CD14-positive monocyte (primary cell): Measurements from ENCODE around the gene CDKN2D. TPM values are rescaled to one million over a fixed set of nuclear protein-coding genes. Genes with fewer than 3 reads are reported as not detected.
A peak's percentile ranks its signal among the peaks of the same experiment; 100 is the strongest.

ENCODE experiments used
- DNase-seq, 3 donors: peaks; one replicate each; pipeline ENCODE4 v3.0.0-alpha.2; 2011 to 2022
- H2AFZ ChIP-seq: 2 replicates; pipeline ENCODE4 v1.6.0; 2012; ENCODE audit warnings: mild to moderate bottlenecking, low read depth, low read length, inconsistent platforms; ENCODE audit not compliant: insufficient read depth, poor library complexity, severe bottlenecking
- H3K27ac ChIP-seq, 2 donors: 1 replicate in 1 of 2; 2 replicates in 1 of 2; pipeline ENCODE4 v1.5.1; 2012 to 2013; ENCODE audit warnings: low read length in 2 of 2, control low read depth in 1 of 2, inconsistent platforms in 1 of 2, low read depth in 1 of 2, mild to moderate bottlenecking in 1 of 2
- H3K27me3 ChIP-seq, 2 donors: one replicate each; pipeline versions ENCODE4 v1.6.0 to v1.6.1; 2011 to 2013; ENCODE audit warnings: low read length in 2 of 2; ENCODE audit not compliant: control insufficient read depth in 2 of 2, insufficient read depth in 2 of 2
- H3K36me3 ChIP-seq, 2 donors: replicated peaks in 1 of 2; 1 replicate in 1 of 2; 2 replicates in 1 of 2; pipeline versions ENCODE4 v1.5.1 to v1.6.1; 2012 to 2013; ENCODE audit warnings: low read length in 2 of 2, control low read depth in 1 of 2, inconsistent platforms in 1 of 2, mild to moderate bottlenecking in 1 of 2; ENCODE audit not compliant: insufficient read depth in 2 of 2, control insufficient read depth in 1 of 2
- H3K4me1 ChIP-seq, 2 donors: 1 replicate in 1 of 2; 2 replicates in 1 of 2; pipeline versions ENCODE4 v1.5.1 to v1.6.1; 2012 to 2013; ENCODE audit warnings: low read length in 2 of 2, control low read depth in 1 of 2, inconsistent platforms in 1 of 2, mild to moderate bottlenecking in 1 of 2, moderate library complexity in 1 of 2; ENCODE audit not compliant: insufficient read depth in 2 of 2, control insufficient read depth in 1 of 2
- H3K4me2 ChIP-seq: replicated peaks from 2 replicates; pipeline ENCODE3; 2012; ENCODE audit warnings: low read length, moderate library complexity, mild to moderate bottlenecking; ENCODE audit not compliant: poor library complexity, severe bottlenecking; ENCODE audit errors: extremely low read depth
- H3K4me3 ChIP-seq, 3 experiments: fragments of 200-600 bp in 1 of 3; sonication (generic) in 1 of 3; replicated peaks in 1 of 3; 1 replicate in 2 of 3; 2 replicates in 1 of 3; pipeline ENCODE4 v1.5.1; 2011 to 2013; ENCODE audit warnings: low read length in 3 of 3, mild to moderate bottlenecking in 3 of 3, control low read depth in 2 of 3, low read depth in 2 of 3, inconsistent platforms in 1 of 3, moderate library complexity in 1 of 3
- H3K79me2 ChIP-seq: 2 replicates; pipeline ENCODE4 v1.6.0; 2012; ENCODE audit warnings: mild to moderate bottlenecking, control low read depth, inconsistent platforms, low read length, moderate library complexity; ENCODE audit not compliant: insufficient read depth
- H3K9ac ChIP-seq: 2 replicates; pipeline ENCODE4 v1.6.0; 2017; ENCODE audit warnings: low read length, mild to moderate bottlenecking; ENCODE audit not compliant: insufficient read depth, poor library complexity, severe bottlenecking
- H3K9me3 ChIP-seq, 2 donors: replicated peaks in 1 of 2; 1 replicate in 1 of 2; 2 replicates in 1 of 2; pipeline versions ENCODE4 v1.5.1 to v1.6.1; 2012 to 2013; ENCODE audit warnings: low read length in 2 of 2, control low read depth in 1 of 2; ENCODE audit not compliant: control insufficient read depth in 1 of 2, insufficient read depth in 1 of 2
- H4K20me1 ChIP-seq: 2 replicates; pipeline ENCODE4 v1.6.0; 2012; ENCODE audit warnings: mild to moderate bottlenecking, low read length, control low read depth, moderate library complexity; ENCODE audit not compliant: insufficient read depth
- H3K27ac Mint-ChIP-seq, 7 donors: one replicate each; pipeline ENCODE4 v1.8.0; 2020; ENCODE audit warnings: mild to moderate bottlenecking in 7 of 7, mixed read lengths in 7 of 7, moderate library complexity in 6 of 7, inconsistent platforms in 2 of 7
- H3K27me3 Mint-ChIP-seq, 3 donors: one replicate each; pipeline ENCODE4 v1.8.0; 2021 to 2022; ENCODE audit warnings: low read depth in 3 of 3, mild to moderate bottlenecking in 3 of 3, mixed read lengths in 3 of 3, moderate library complexity in 3 of 3, inconsistent platforms in 1 of 3
- H3K36me3 Mint-ChIP-seq, 2 donors: one replicate each; pipeline ENCODE4 v1.8.0; 2020; ENCODE audit warnings: mixed read lengths in 2 of 2, inconsistent platforms in 1 of 2, mild to moderate bottlenecking in 1 of 2
- H3K4me1 Mint-ChIP-seq: one replicate; pipeline ENCODE4 v1.8.0; 2020; ENCODE audit warnings: mild to moderate bottlenecking, mixed read lengths
- H3K4me3 Mint-ChIP-seq, 2 donors: one replicate each; pipeline ENCODE4 v1.8.0; 2020; ENCODE audit warnings: mild to moderate bottlenecking in 2 of 2, mixed read lengths in 2 of 2, moderate library complexity in 1 of 2
- H3K9me3 Mint-ChIP-seq, 7 donors: one replicate each; pipeline ENCODE4 v1.8.0; 2020 to 2022; ENCODE audit warnings: mixed read lengths in 7 of 7, mild to moderate bottlenecking in 6 of 7, moderate library complexity in 6 of 7, inconsistent platforms in 2 of 7
- CTCF ChIP-seq: fragments of 200-600 bp; IDR thresholded peaks from one replicate; pipeline ENCODE4 v1.8.0; 2022; ENCODE audit warnings: antibody characterized with exemption, mild to moderate bottlenecking
- WGBS: methylation state at CpG from one replicate; pipeline ENCODE4 v1.1.5; 2013; ENCODE audit warnings: missing lambda C conversion rate; ENCODE audit not compliant: insufficient coverage; 5-methylcytosine and 5-hydroxymethylcytosine counted together
- intact Hi-C, 2 donors: fragments of 100-400 bp; cut with micrococcal nuclease; formaldehyde crosslinking; loops; one replicate each; pipeline versions ENCODE4 v1.15.0 to v1.15.1; 2023
- polyA plus RNA-seq, 3 donors: library from polyadenylated mRNA; depleted of rRNA in 1 of 3; unstranded in 2 of 3; stranded (reverse) in 1 of 3; fragments of 300-500 nt in 2 of 3; fragments of >200 nt in 1 of 3; fragmentation: Illumina TruSeq in 2 of 3; gene quantifications; 1 replicate in 2 of 3; 2 replicates in 1 of 3; pipeline ENCODE4 v1.2.3, GENCODE V29; 2012 to 2021

Gene CDKN2D
- polyA plus RNA-seq, 3 donors = 115 to 166 (median 130) TPM

DNA sequence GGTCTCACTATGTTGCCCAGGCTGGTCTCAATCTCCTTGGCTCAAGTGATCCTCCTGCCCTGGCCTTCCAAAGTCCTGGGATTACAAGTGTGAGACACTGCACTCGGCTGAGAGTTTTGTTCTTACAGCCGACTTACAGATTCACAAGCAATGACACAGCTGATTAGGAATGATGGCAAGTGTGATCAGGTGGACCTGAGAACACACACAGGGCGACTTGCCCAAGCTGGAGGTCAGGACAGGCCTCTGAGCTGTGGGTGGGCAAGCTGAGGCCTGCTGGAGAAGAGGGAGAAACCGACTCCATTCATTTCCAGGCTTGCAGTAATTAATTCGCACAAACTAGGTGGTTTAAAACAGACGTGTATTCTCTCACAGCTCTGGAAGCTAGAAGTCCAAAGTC is 33.2 kb downstream of the CDKN2D start:
- peaks cover 0 to 8% (median 5%) of the 10 kb centered on the region in 7 donors for H3K9me3 Mint-ChIP-seq
- peaks cover 0 to 5% of the 10 kb centered on the region in 2 donors for H3K9me3 ChIP-seq
- peaks cover 16% of the 10 kb centered on the region for H3K4me1 Mint-ChIP-seq
- peaks cover 0 to 5% of the 10 kb centered on the region in 2 donors for H3K27me3 ChIP-seq
- H3K4me1 ChIP-seq = peaks cover 12 to 20% of the 10 kb centered on the region in 2 donors
- no peak for TF ChIP-seq CTCF
- peaks cover 6 to 24% (median 16%) of the 10 kb centered on the region in 3 donors for H3K27me3 Mint-ChIP-seq
- no peak overlapping the region for H2AFZ ChIP-seq
- intact Hi-C loops = no loop called here
- H3K79me2 ChIP-seq = no peaks in the 10 kb centered on the region
- H4K20me1 ChIP-seq = no peaks in the 10 kb centered on the region
- no peaks in the 10 kb centered on the region for H3K36me3 ChIP-seq
- no peak overlapping the region for H3K9ac ChIP-seq
- H3K27ac Mint-ChIP-seq = no peak overlapping the region
- no peaks in the 10 kb centered on the region for H3K36me3 Mint-ChIP-seq
- H3K27ac ChIP-seq = no peak overlapping the region
- WGBS = 92% methylated on average over 3 of the region's 6 CpGs
- no peak overlapping the region for H3K4me3 ChIP-seq
- no peak overlapping the region for H3K4me2 ChIP-seq
- H3K4me3 Mint-ChIP-seq = no peak overlapping the region
- no peak for DNase-seq

- Mint-ChIP-seq H3K9me3 (peaks cover 0 to 8% (median 5%) of the 10 kb centered on the region in 7 donors), H3K4me3 (no peak overlapping the region), H3K4me1 (peaks cover 8% of the 10 kb centered on the region), H3K36me3 (no peaks in the 10 kb centered on the region), H3K27ac (peak overlapping the region in 1 of 7 donors; percentile 53), H3K27me3 (peaks cover 4 to 20% (median 19%) of the 10 kb centered on the region in 3 donors)
- Histone ChIP-seq H3K4me2 (no peak overlapping the region), H3K27ac (no peak overlapping the region), H3K4me1 (peaks cover 6 to 10% of the 10 kb centered on the region in 2 donors), H3K4me3 (no peak overlapping the region), H3K27me3 (peaks cover 0 to 5% of the 10 kb centered on the region in 2 donors), H3K36me3 (no peaks in the 10 kb centered on the region), H2AFZ (no peak overlapping the region), H3K9me3 (peaks cover 0 to 5% of the 10 kb centered on the region in 2 donors), H4K20me1 (no peaks in the 10 kb centered on the region), H3K9ac (no peak overlapping the region), H3K79me2 (no peaks in the 10 kb centered on the region)
- intact Hi-C loops = no loop called here
- DNase-seq = no peak
- TF ChIP-seq CTCF = no peak
- 83% methylated on average over 7 of the region's 10 CpGs for WGBS
Measured at GRCh38 chr19:10533646-10534386, 35.0 kb downstream of the CDKN2D start.
